H1 (cell line): ENCODE data around the gene SURF4. TPM values are rescaled to one million over a fixed set of nuclear protein-coding genes. Genes with fewer than 3 reads are reported as not detected.

Experiments used
- CTCF ChIA-PET: fragments of 300-600 bp; sonication (Branson Sonifier 250); formaldehyde crosslinking; loops from one replicate; lab custom pipeline; 2021; ENCODE audit not compliant: partially characterized antibody; lab: Charles Lee
- POLR2A ChIA-PET: fragments of 300-600 bp; sonication (Branson Sonifier 250); formaldehyde crosslinking; loops from one replicate; lab custom pipeline; 2021; ENCODE audit warnings: inconsistent platforms; ENCODE audit not compliant: partially characterized antibody; lab: Charles Lee
- DNase-seq, 2 experiments: peaks; one replicate each; pipeline versions ENCODE4 v3.0.0 to v3.0.0-alpha.2; 2010 to 2022; ENCODE audit warnings: low spot score in 2 of 2, low read depth in 1 of 2, mixed read lengths in 1 of 2
- FAIRE-seq: peaks from 2 replicates; lab custom pipeline; 2011; peaks lifted over from hg19 to GRCh38; lab: Jason Lieb, UNC
- H2AFZ ChIP-seq: 2 replicates; pipeline ENCODE4 v1.8.1; 2012; ENCODE audit warnings: low read length, inconsistent platforms
- H2AK5ac ChIP-seq: 2 replicates; pipeline ENCODE4 v1.6.1; 2013; ENCODE audit warnings: low read depth, low read length
- H2BK120ac ChIP-seq: replicated peaks from 2 replicates; pipeline ENCODE3; 2013; ENCODE audit warnings: low read depth, low read length, inconsistent platforms
- H2BK12ac ChIP-seq: 2 replicates; pipeline ENCODE4 v1.6.1; 2013; ENCODE audit warnings: low read depth, low read length
- H2BK15ac ChIP-seq: 2 replicates; pipeline ENCODE4 v1.6.1; 2013; ENCODE audit warnings: low read length
- H2BK20ac ChIP-seq: 2 replicates; pipeline ENCODE4 v1.6.1; 2013; ENCODE audit warnings: low read length
- H2BK5ac ChIP-seq: 2 replicates; pipeline ENCODE4 v1.6.1; 2013; ENCODE audit warnings: low read depth, low read length
- H3K14ac ChIP-seq: 2 replicates; pipeline ENCODE4 v1.6.1; 2013; ENCODE audit warnings: inconsistent platforms; ENCODE audit not compliant: insufficient read length
- H3K18ac ChIP-seq: 2 replicates; pipeline ENCODE4 v1.6.1; 2013; ENCODE audit warnings: low read length; ENCODE audit errors: extremely low read depth
- H3K23ac ChIP-seq: 2 replicates; pipeline ENCODE4 v1.6.1; 2013; ENCODE audit warnings: inconsistent platforms; ENCODE audit not compliant: insufficient read length
- H3K23me2 ChIP-seq: 2 replicates; pipeline ENCODE4 v1.6.1; 2013; ENCODE audit warnings: low read depth, low read length
- H3K27ac ChIP-seq: 2 replicates; pipeline ENCODE4 v1.6.1; 2011; ENCODE audit warnings: low read depth, low read length, inconsistent platforms
- H3K27me3 ChIP-seq, 4 experiments: replicated peaks in 1 of 4; 1 replicate in 1 of 4; 2 replicates in 3 of 4; pipeline versions ENCODE4 v1.6.1 to v1.8.1; 2011 to 2013; ENCODE audit warnings: low read length in 3 of 4, mild to moderate bottlenecking in 3 of 4, inconsistent platforms in 2 of 4, mixed read lengths in 2 of 4, moderate library complexity in 1 of 4; ENCODE audit not compliant: control insufficient read depth in 3 of 4, insufficient read depth in 3 of 4; ENCODE audit errors: extremely low read depth in 1 of 4
- H3K36me3 ChIP-seq, 4 experiments: 2 replicates each; pipeline versions ENCODE4 v1.6.1 to v1.8.1; 2011 to 2013; ENCODE audit warnings: mild to moderate bottlenecking in 4 of 4, low read length in 3 of 4, moderate library complexity in 2 of 4, control low read depth in 1 of 4, inconsistent platforms in 1 of 4; ENCODE audit not compliant: insufficient read depth in 4 of 4, control insufficient read depth in 2 of 4
- H3K4ac ChIP-seq: replicated peaks from 2 replicates; pipeline ENCODE3; 2013; ENCODE audit warnings: low read length, low read depth, mixed read lengths, inconsistent platforms; ENCODE audit not compliant: insufficient read length
- H3K4me1 ChIP-seq, 4 experiments: replicated peaks in 1 of 4; 1 replicate in 1 of 4; 2 replicates in 3 of 4; pipeline versions ENCODE4 v1.6.1 to v1.8.1; 2011 to 2013; ENCODE audit warnings: low read length in 3 of 4, inconsistent platforms in 2 of 4, mixed read lengths in 1 of 4; ENCODE audit not compliant: insufficient read depth in 4 of 4, control insufficient read depth in 3 of 4
- H3K4me2 ChIP-seq, 2 experiments: 2 replicates each; pipeline versions ENCODE4 v1.6.1 to v1.8.1; 2011 to 2013; ENCODE audit warnings: low read depth in 2 of 2, low read length in 2 of 2, control low read depth in 1 of 2, inconsistent platforms in 1 of 2, mild to moderate bottlenecking in 1 of 2; ENCODE audit not compliant: insufficient read depth in 1 of 2
- H3K4me3 ChIP-seq, 4 experiments: fragments of 200-600, 300-600 bp in 1 of 4; sonication (generic), shearing (Covaris generic), sonication (Bioruptor Twin) in 1 of 4; 2 replicates each; pipeline versions ENCODE4 v1.5.1 to v1.8.1; 2011 to 2016; ENCODE audit warnings: low read length in 4 of 4, low read depth in 3 of 4, control low read depth in 2 of 4, inconsistent platforms in 2 of 4, mild to moderate bottlenecking in 2 of 4, mixed read lengths in 1 of 4, moderate library complexity in 1 of 4; ENCODE audit not compliant: insufficient read depth in 2 of 4; ENCODE audit errors: extremely low read depth in 1 of 4
- H3K56ac ChIP-seq: replicated peaks from 2 replicates; pipeline ENCODE3; 2013; ENCODE audit warnings: low read depth, mild to moderate bottlenecking, mixed read lengths, low read length, inconsistent platforms; ENCODE audit not compliant: insufficient read length
- H3K79me1 ChIP-seq: 2 replicates; pipeline ENCODE4 v1.6.1; 2013; ENCODE audit warnings: low read depth, low read length, control low read depth
- H3K79me2 ChIP-seq, 2 experiments: 2 replicates each; pipeline versions ENCODE4 v1.6.1 to v1.8.1; 2012 to 2013; ENCODE audit warnings: low read length in 2 of 2, mild to moderate bottlenecking in 2 of 2, inconsistent platforms in 1 of 2; ENCODE audit not compliant: insufficient read depth in 2 of 2, control insufficient read depth in 1 of 2
- H3K9ac ChIP-seq, 4 experiments: replicated peaks in 1 of 4; 1 replicate in 1 of 4; 2 replicates in 3 of 4; pipeline versions ENCODE4 v1.6.1 to v1.8.1; 2011 to 2013; ENCODE audit warnings: low read depth in 3 of 4, low read length in 3 of 4, control low read depth in 2 of 4, mild to moderate bottlenecking in 2 of 4, moderate library complexity in 2 of 4, inconsistent platforms in 1 of 4; ENCODE audit errors: extremely low read depth in 1 of 4
- H3K9me3 ChIP-seq, 2 experiments: 2 replicates each; pipeline versions ENCODE4 v1.6.1 to v1.8.1; 2012 to 2013; ENCODE audit warnings: mild to moderate bottlenecking in 2 of 2, moderate library complexity in 2 of 2, control low read depth in 1 of 2, inconsistent platforms in 1 of 2, low read depth in 1 of 2, low read length in 1 of 2, mixed read lengths in 1 of 2; ENCODE audit not compliant: insufficient read depth in 2 of 2
- H4K20me1 ChIP-seq, 2 experiments: replicated peaks in 1 of 2; 2 replicates each; pipeline versions ENCODE3 to v1.8.1; 2011 to 2013; ENCODE audit warnings: inconsistent platforms in 2 of 2, low read length in 2 of 2, mild to moderate bottlenecking in 1 of 2; ENCODE audit not compliant: insufficient read depth in 2 of 2, control insufficient read depth in 1 of 2
- H4K5ac ChIP-seq: 2 replicates; pipeline ENCODE4 v1.6.1; 2013; ENCODE audit warnings: low read length, low read depth, mixed read lengths, inconsistent platforms; ENCODE audit not compliant: insufficient read length
- H4K8ac ChIP-seq: 2 replicates; pipeline ENCODE4 v1.8.0; 2013; ENCODE audit warnings: mild to moderate bottlenecking, moderate library complexity, low read length, inconsistent platforms; ENCODE audit not compliant: insufficient read depth; ENCODE audit errors: extremely low read depth
- H4K91ac ChIP-seq: replicated peaks from 2 replicates; pipeline ENCODE3; 2013; ENCODE audit warnings: low read length, mixed read lengths, inconsistent platforms; ENCODE audit not compliant: insufficient read length
- WGBS, 2 experiments: shearing (Covaris generic) in 1 of 2; methylation state at CpG; one replicate each; pipeline versions ENCODE4 v1.1.6 to v1.1.7; 2013 to 2015; ENCODE audit warnings: low lambda C conversion rate in 2 of 2, mixed read lengths in 2 of 2, inconsistent platforms in 1 of 2, low coverage in 1 of 2, missing lambda C conversion rate in 1 of 2; ENCODE audit not compliant: insufficient replicate concordance in 2 of 2, insufficient coverage in 1 of 2, insufficient read length in 1 of 2; ENCODE audit errors: extremely low coverage in 1 of 2, missing lambda C conversion rate in 1 of 2; 5-methylcytosine and 5-hydroxymethylcytosine counted together
- polyA plus RNA-seq, 7 experiments: library from polyadenylated mRNA; depleted of rRNA in 3 of 7; stranded (reverse) in 5 of 7; unstranded in 2 of 7; fragments of >200 nt in 5 of 7; fragments of 200-250 nt in 2 of 7; gene quantifications; 1 replicate in 5 of 7; 2 replicates in 1 of 7; 4 replicates in 1 of 7; pipeline versions ENCODE4 v1.2.1 to v1.2.3, GENCODE V29; 2011 to 2013; ENCODE audit warnings: missing spikeins in 2 of 7, mixed read lengths in 2 of 7
- total RNA-seq: library from RNA; stranded (reverse); fragmentation: NEBNext Ultra II Directional; extraction: Animal tissue kit (Norgen Biotek cat#: 25700); gene quantifications from 2 replicates; pipeline ENCODE4 v1.2.1, GENCODE V29; 2021

The SURF4 gene
- total and polyA plus RNA-seq, 2 of the 8 experiments (the other 6 are each of a cell fraction or from before 2014, with no cell fraction given): 176 to 182 TPM

DNA sequence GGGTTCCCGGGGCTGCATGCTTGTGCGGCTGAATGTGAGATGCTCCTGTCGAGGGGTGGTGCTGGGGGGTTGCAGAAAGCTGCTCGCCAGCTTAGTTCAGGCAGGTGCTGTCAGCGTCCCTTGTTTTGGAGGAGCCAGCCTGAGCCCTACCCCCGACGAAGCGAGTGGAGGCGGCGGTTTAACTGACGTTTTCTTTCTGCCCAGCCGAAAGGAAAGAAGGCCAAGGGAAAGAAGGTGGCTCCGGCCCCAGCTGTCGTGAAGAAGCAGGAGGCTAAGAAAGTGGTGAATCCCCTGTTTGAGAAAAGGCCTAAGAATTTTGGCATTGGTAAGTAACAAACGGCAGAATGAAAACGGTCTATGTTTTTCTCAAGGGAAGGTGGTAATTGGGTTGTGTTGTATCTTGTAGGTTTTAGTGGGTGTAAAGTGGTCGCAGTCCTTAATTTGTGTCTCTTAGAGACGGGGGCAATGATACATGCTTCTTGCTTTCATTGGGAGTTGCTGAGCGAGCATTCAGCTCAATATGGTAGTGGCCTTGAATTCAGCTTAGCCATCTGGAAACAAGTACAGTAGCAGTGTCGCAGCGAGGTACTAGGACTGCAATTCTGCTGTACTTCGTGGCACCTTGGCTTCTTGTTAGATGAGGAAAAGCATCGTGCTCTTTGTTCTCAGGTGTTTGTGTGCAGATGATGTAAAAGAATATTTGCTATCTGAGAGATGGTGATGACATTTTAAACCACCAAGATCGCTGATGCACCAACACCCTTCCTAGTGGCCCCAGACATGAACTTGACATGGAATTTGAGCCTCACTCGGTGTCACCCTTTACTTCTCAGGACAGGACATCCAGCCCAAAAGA lies 26.9 kb downstream of the SURF4 start:
- DNase-seq (no peak), FAIRE-seq (no peak)
- peaks cover 0 to 10% (median 7%) of the 10 kb centered on the region in 4 experiments; a peak in 6 of 7 replicates for H3K4me1 ChIP-seq
- peak overlapping the region; percentile 99 for H3K27ac ChIP-seq
- H3K79me2 ChIP-seq: peaks cover 9 to 39% of the 10 kb centered on the region in 2 experiments
- H2BK20ac ChIP-seq: no peak overlapping the region
- H4K20me1 ChIP-seq: peaks cover 14 to 29% of the 10 kb centered on the region in 2 experiments
- peak overlapping the region; percentile 75; the same call in 1 of the 2 replicates for H2AK5ac ChIP-seq
- H3K79me1 ChIP-seq: peaks cover 14% of the 10 kb centered on the region
- peak overlapping the region; percentile 97 for H3K4ac ChIP-seq
- peak overlapping the region; percentile 100; the same call in 1 of the 2 replicates for H4K8ac ChIP-seq
- H3K14ac ChIP-seq: no peak overlapping the region
- H2BK15ac ChIP-seq: no peak overlapping the region
- peak overlapping the region; percentile 93 to 100 (median 96) for H3K4me3 ChIP-seq
- peak overlapping the region; percentile 81 for H3K56ac ChIP-seq
- H3K23ac ChIP-seq: no peak overlapping the region
- H3K23me2 ChIP-seq: peaks cover 9% of the 10 kb centered on the region; the same call in 1 of the 2 replicates
- no peaks in the 10 kb centered on the region for H3K9me3 ChIP-seq
- H2BK12ac ChIP-seq: no peak overlapping the region
- H3K9ac ChIP-seq: peak overlapping the region; percentile 98 to 99 (median 98)
- no peaks in the 10 kb centered on the region for H3K27me3 ChIP-seq
- H2AFZ ChIP-seq: no peak overlapping the region
- peak overlapping the region; percentile 96; the same call in 1 of the 2 replicates for H3K18ac ChIP-seq
- POLR2A ChIA-PET: interaction anchor here (0.7 to 16.1 kb wide), 28 partner anchors 4 to 260 kb away, joined by 3 to 461 read pairs (median 5); partner anchors contain the start of genes ADAMTS13, FAM163B, MED22 and REXO4
- peak overlapping the region; percentile 91 to 97 for H3K4me2 ChIP-seq
- H3K36me3 ChIP-seq: peaks cover 30 to 69% (median 57%) of the 10 kb centered on the region in 4 experiments
- CTCF ChIA-PET: interaction anchor here (0.6 to 3.3 kb wide), 4 partner anchors 8 to 127 kb away, joined by 3 to 22 read pairs (median 3); partner anchors contain the start of genes SURF1 and SURF2
- no peak overlapping the region for H2BK120ac ChIP-seq
- H4K5ac ChIP-seq: peak overlapping the region; percentile 97
- WGBS, 2 experiments: 19% methylated on average over 23 of the region's 25 CpGs; no CpG with 5 or more reads in 1 of the 2 experiments
- peak overlapping the region; percentile 100 for H2BK5ac ChIP-seq
- peak overlapping the region; percentile 87 for H4K91ac ChIP-seq
